HT-29 (cell line): ENCODE results near the gene RNF5. TPM values are rescaled to one million over a fixed set of nuclear protein-coding genes. Genes with fewer than 3 reads are reported as not detected.
A peak's percentile ranks its signal among the peaks of the same experiment; 100 is the strongest.
"Not testable (repeated sequence)": the region's sequence is repeated elsewhere in the genome, so short reads cannot be mapped to it uniquely, and the experiment has no call there.

Experiments used
- DNase-seq: peaks from one replicate; pipeline ENCODE4 v3.0.0-alpha.2; 2015; ENCODE audit warnings: low spot score
- total RNA-seq: library from RNA; depleted of rRNA; stranded (reverse); fragments of >200 nt; shearing (Covaris generic); gene quantifications from 2 replicates; pipeline ENCODE4 v1.2.3, GENCODE V29; 2014

The RNF5 gene
- total RNA-seq, 1 experiment from 2014 or later: 45.4 TPM

GRCh38 chr6:32189069-32189741, 11.0 kb downstream of the RNF5 start:
- no peak for DNase-seq

GRCh38 chr6:32189742-32190053, 11.5 kb downstream of the RNF5 start:
- DNase-seq: no peak

- peak; percentile 73 for DNase-seq
These were observed 12.0 kb downstream of the RNF5 start, which contains the start of gene PBX2 for GRCh38 chr6:32190054-32190851. Gene PBX2, minus strand, starts transcription at chr6:32190202. Its CDS starts 287 bp downstream, at chr6:32189915.

- DNase-seq: no peak
These were observed 12.9 kb downstream of the RNF5 start for GRCh38 chr6:32190911-32191677.

- no peak for DNase-seq
These were observed 13.7 kb downstream of the RNF5 start for GRCh38 chr6:32191696-32192607.

GRCh38 chr6:32192608-32193039, 14.4 kb downstream of the RNF5 start, which contains the start of gene GPSM3:
Gene GPSM3, minus strand, starts transcription at chr6:32192643. Its CDS starts 130 bp downstream, at chr6:32192513.
- DNase-seq: no peak

GRCh38 chr6:32193096-32193495, 14.9 kb downstream of the RNF5 start:
- not testable (repeated sequence) for DNase-seq

- no peak for DNase-seq
These were observed 16.2 kb downstream of the RNF5 start for GRCh38 chr6:32194388-32194787.

GRCh38 chr6:32194825-32195651, 16.8 kb downstream of the RNF5 start:
- peak; percentile 64 for DNase-seq

GRCh38 chr6:32195652-32195901, 17.4 kb downstream of the RNF5 start:
- DNase-seq: peak; percentile 99

GRCh38 chr6:32195902-32196681, 17.9 kb downstream of the RNF5 start:
- peak; percentile 86 for DNase-seq

GRCh38 chr6:32196682-32197616, 18.7 kb downstream of the RNF5 start:
- peak; percentile 19 for DNase-seq

- no peak for DNase-seq
These were observed 20.1 kb downstream of the RNF5 start for GRCh38 chr6:32198345-32198696.

GRCh38 chr6:32198866-32199265, 20.7 kb downstream of the RNF5 start:
- DNase-seq: no peak

- no peak for DNase-seq
These were observed 22.7 kb downstream of the RNF5 start for GRCh38 chr6:32200711-32201475.

GRCh38 chr6:32202186-32202585, 24.0 kb downstream of the RNF5 start:
- DNase-seq: no peak

- DNase-seq: no peak
These were observed 25.4 kb downstream of the RNF5 start for GRCh38 chr6:32203426-32204267.
